Activated CD8-positive, alpha-beta memory T cell treated with anti-CD3 and anti-CD28 coated beads for 1 hour (primary cell): ENCODE results near the gene MTUS2.

Experiments used
- DNase-seq, 2 donors: peaks; one replicate each; pipeline ENCODE4 v3.0.0-alpha.2; 2020; ENCODE audit warnings: low read depth in 1 of 2; ENCODE audit errors: extremely low read depth in 1 of 2

MTUS2 gene

DNA sequence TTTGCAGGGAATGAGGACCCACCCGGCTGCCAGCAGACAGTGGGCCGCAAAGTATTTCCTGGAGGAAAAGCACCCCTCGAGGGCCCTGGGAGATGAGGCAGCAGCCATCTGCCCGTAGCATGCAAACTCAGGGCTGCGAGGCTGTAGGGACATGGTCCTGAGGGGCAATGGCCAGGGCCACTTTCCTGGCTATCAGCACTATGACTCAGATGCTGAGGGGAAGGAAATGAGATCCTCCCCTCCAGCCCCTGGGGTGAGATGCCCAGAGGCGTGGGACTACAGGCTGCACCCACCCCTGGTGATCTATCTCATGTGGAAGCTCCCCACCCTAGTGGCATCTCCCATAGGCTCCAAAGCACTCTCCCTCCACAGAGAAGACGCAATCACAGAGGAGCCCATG, 695.2 kb downstream of the MTUS2 start:
- DNase-seq = no peak

DNA sequence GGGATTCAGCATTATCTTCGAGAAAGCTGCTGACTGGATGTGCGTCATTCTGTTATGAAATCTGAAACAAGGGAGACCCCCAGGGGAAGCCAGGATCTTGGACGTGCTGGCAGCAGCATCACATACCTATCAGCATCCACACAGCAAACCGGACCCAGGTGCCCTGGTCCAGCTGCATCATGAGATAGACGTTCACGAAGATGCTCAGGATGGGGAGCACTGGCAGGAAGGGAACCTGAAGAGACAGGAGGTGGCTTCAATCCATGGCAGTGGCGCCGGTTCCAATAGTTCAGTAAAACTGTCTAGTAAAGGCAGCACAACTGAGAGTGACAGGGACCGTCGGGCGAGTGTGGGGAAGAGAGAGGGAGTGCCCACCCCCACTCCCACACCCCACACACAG, 695.9 kb downstream of the MTUS2 start:
- no peak for DNase-seq

DNA sequence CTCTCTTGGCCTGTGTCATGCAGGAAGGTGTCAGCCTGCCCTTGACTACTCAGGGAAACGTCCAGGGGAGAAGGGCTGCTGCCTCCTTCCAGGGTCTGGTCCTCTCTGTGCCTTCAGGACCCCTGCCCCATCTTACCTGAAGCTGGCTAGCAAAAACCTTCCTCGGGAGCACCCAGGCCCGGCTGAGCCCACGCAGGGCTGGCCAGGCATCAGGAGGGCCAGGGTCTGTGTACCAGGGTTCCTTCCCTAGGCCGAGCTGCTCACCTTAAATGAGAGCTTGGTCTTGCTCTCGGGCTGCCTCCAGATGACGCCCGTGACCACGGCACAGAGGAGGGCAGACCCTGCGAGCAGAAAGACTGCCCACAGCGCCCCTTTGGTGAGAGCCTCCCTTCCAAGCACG, 696.7 kb downstream of the MTUS2 start:
- DNase-seq = no peak

DNA sequence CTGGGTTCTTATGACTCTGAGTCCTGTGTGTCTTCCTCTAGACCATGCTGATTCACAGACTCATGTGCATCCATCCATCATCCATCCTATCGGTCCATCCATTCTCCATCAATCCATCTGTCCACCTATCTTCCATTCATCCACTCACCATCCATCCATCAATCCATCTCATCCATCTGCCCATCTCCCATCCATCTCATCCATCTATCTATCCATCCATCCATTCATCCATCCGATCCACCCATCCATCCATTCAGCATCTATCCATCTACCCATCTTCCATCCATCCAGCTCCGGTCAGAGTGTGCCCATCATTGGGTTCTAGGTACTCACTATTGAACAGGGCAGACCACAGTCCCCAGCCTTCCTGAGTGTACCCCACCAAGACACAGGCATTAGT, 699.8 kb downstream of the MTUS2 start:
- no peak for DNase-seq

DNA sequence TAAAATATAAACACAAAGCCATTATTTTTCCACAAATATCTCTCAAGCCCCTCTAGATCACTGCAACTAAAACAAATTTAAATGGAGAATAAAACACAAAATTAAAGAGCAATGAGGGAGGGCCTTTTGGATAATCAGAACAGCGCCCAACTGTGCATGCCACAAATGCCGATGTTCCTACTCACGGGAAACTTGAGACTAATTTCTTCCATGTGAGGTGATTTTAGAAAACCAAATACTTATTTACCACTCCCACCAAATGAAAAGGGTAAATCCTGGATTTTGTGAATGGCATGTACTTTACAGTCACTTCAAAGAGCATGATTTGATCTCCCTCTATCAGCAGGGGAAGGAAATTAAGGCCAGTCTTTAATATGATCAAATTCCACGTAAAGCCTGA, 700.5 kb downstream of the MTUS2 start:
- no peak for DNase-seq

DNA sequence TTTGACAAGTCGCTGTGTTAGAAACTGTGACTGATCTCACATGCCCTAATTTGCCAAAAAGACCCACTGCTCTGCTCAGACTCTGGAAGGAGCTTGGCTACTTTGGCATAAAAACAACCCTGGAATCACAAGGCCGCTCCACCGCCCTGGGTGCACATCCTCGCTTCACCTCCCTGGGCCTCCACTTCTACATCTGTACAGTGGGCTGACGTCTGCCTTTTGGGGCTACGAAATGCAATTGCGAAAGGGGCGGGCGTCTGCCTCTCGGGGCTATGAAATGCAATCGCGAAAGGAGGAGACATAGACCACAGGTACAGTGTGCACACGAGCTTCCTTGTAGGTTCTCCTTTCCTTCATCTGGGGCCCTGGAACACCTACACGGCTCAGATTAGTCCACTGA, 701.2 kb downstream of the MTUS2 start:
- no peak for DNase-seq

DNA sequence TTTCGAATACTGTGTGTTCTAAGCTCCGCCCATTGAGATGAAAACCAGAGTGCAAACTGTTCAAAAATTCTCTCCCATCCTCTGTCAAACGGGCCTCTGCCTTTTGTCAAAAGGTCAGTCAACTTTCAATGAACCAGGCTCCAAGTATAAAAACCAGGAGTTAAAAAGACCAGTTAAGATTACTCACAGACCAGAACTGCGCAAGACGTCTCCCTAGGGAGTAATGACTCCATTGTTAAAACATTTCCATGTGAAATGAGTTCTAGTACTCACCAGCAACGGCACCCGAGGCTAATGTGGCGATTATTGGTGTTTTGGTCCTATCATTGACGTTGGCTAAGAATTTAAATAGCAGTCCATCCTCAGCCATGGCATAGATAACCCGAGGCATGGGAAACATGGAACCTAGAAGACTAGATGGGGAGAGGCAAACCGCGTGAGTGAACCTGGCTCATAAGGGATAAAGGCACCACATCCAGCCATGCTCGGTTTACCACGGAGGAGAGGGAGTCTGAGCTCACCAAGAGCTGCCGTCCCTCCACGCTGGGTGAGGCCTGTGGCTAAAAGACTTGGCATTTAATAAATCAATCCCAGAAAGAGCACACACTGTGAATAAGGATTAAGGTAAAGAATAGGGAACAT, 702.0 kb downstream of the MTUS2 start:
- DNase-seq = no peak

DNA sequence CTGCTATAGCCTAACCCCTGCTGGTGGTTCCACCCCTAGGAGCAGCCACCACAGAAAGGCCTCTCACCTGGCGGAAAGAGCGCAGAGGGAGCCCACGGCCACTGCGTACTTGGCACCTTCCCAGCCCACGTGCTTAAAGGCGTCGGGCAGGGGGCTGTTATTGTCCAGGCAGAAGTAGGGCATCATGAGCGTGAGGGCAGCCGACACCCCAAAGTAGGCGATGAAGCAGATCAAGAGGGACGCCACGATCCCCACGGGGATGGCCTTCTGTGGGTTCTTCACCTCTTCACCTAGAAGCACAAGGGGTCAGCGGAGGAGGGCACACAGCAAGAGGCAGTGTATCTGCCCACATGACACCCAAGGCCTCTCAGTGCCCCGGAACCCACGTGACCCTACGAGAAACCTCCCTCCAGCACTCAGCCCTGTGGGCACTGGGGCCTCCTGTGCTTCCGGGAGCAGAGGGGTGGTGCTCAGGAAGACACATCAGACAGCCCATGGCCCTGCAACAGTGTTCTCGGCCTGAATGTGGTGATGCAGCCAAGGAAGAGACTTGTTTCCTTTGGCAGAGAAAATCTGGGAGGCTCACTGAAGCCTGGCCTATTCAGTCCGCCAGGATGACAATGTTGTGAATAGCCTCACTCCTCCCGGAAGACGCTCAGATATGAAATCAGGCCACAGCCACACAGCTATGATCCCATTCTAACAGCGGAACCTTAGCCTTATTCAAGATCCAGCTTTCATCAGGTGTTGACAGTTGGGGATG, 703.2 kb downstream of the MTUS2 start:
- no peak for DNase-seq

DNA sequence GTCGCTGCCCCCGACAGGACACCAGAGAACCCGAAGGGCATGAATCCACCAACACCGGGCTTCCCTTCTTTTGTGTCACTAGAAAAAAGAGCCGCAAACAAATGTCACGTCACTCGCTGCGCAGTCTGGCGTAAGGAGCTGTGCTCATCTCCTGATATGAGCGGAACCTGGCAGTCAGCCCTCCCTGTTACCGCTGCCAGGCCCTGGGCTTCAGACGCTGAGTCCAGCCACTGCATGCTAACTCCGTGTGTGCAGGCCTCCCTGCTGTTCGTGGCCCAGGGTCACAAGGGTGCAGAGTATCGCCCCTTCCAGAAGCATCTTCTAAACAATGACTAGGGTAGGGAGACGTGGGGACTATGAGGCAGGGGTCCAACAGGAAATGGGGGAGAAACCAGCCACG, 704.0 kb downstream of the MTUS2 start:
- DNase-seq = no peak

DNA sequence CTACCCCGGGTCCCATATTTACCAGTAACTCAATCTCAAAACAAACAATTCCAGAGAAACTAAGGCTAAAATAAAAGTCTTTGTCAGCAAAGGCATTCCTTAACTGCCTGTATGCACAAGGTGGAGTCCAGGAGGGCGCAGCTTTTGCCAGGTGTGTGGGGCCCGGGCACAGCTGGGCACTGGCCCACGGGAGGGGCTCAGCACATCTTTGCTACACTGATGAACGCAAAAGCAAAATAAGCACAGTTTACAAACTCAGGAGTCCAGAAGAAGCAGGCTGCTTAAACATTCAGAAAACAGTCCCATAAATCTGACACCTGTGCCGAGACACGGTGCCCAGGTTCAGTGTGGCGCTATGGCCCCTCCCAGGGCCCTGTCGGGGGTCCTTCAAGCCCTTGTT, 704.5 kb downstream of the MTUS2 start:
- no peak for DNase-seq

DNA sequence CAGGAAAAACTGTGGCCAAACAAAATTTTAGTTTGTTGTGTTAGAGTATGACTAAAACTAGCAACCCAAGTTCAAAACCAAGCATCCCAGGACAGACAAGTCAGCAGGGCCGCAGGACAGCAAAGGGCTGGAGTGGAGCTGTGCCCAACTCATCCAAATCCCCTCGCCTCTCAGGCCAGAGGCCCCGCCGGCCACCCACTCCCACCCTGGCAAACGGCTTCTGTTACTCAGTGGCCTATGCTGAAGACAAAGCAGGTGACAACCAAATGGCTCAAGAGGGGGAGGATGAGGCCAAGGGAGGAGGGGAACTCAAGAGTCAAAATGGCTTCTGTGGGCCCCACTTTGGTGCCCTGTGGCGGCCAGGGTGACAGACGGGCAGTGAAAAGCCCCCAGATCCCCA, 705.6 kb downstream of the MTUS2 start:
- no peak for DNase-seq

DNA sequence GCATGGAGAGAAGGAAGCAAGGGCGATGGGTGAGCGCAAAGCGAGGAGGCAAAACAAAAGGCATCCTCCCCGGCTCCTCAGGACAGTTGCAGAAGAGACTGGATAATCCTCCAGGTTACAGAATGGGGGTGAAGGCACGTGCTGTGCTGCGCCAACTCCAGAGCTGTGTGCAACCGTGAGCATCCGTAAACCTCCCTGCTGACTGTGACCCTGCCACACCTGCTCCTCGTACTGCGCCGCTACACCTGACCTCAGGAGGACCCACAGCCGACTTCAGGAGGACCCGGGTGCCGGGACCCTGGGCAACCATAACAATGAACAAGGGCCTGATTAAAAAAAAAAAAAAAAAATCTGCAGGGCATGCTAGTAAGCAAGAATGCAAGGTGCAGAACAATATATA, 706.6 kb downstream of the MTUS2 start:
- DNase-seq = no peak

DNA sequence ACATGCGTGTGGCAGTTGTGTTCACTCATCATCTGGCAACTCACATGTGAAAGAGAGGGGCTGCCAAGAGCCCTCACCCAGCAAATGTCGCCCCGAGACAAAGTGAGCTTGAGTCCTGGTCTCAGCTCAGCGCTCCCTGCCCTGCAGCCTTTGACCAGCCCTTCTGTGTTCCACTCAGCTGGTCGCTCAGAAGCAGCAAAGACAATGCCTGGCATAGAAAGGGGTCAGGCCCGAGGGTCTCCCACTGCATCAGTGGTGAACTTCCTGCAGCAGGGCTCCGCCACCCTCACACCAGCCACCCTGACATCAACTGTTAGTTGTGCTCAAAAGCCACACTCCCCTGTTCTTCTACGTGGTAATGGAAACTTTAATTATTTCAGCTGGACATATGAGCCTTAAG, 707.4 kb downstream of the MTUS2 start:
- no peak for DNase-seq

DNA sequence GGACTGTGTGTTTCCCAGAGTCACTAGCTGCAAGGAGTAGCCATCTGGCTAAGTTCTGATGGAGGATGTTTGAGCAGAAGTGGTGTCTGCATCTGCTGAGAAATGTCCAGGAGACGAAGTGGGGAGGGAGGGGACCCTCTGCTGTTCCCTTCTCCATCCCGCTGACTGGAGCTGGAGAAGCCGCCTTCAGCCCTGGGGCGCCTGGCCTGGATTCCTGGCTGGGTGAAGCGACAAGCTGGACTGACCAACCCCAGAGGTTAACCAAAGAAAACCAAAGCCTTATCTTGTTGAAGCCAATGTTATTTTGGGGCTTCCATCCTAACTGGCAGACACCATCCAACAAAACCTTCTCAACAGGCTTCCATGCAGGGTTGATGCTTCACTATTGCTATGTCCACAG, 707.8 kb downstream of the MTUS2 start:
- no peak for DNase-seq

DNA sequence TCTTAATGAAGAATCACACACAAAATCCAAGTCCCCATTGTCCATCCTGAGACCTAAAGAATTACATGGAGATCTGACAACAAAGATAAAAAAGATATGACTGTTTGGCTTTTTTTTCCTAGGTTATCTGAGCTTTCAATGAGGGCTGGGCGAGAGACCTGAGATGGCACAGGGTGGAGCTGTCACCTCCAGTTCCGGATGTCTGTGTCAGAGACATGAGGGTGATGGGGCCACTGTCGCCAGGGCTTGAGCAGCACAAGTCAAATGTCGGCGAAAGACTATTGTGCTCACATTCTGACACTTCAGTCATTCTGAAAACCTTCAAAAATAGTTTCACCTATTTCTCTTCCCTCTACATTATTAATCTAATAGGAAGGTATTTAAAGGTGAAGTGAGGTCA, 709.6 kb downstream of the MTUS2 start:
- no peak for DNase-seq

DNA sequence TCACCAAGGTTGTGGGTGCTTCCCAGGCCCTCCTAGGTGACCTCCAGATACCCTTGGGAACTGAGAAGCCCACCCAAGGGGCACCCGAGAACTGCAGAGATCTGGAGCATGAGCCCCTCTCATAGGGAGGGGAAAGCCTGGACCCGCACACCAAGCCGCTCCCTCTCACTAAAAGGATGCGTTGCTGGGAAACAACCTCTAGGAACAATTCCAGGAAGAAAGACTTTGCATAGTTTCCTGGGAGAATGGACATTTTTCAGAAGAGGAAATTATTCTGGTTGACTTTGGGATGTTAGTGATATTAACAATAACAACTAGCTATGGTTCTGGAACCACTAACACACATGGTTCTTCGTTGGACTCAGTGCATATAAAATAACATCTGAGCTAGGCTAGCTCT, 710.8 kb downstream of the MTUS2 start:
- no peak for DNase-seq

DNA sequence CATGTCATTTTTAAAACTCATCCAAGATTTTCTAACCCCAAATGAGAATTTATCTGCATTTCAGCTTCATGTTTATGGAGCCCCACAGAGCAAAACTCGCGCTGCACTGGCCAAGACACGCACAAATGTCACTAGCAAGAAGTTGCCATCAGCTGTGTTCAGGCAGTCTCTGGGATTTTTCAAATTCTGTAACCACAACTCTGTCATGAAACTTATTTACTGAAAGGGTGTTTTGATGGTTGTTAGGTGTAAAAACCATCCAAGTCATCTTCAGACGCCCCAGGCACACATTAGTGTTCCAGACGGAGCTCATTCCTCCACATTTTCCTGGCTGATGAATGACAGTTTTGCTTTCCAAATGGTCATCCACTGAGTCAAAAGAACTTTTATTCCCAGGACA, 712.0 kb downstream of the MTUS2 start:
- DNase-seq = no peak

DNA sequence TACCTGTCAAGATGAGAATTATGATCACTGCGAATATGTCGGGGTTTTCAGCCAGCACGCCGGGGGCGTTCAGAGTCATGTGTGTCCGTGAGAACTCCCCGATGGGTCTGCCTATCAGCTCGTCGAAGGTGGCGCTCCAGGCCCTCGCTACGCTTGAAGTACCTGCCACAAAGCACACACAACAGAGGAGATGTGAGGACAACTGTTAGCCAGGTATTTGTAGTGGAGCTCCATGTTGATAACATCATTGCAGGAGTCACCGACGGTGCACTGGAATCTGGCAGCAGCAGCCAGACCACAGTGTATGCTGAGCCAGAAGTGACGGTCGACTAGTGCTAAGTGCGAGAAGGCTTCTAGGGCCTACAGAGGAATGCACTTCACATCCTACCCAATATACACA, 712.7 kb downstream of the MTUS2 start:
- no peak for DNase-seq

DNA sequence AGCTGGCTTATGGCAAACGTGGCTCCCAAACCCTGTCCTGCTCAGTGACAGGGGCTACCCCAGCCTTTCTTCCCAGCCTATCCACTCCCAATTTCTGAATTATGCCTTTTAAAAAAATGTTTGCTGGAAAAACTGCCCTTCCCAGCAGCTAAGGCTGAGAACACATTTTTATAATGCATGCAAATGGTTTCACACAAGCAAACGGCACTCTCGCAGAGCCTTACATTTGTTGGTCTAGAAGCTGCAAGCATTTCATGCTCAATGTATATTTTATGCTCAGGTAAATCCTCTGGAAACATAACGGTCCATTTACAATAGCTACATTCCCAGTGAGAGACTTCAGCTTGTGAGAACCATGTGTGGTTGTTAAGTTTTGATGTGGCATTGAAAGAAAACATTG, 713.9 kb downstream of the MTUS2 start:
- DNase-seq = no peak

DNA sequence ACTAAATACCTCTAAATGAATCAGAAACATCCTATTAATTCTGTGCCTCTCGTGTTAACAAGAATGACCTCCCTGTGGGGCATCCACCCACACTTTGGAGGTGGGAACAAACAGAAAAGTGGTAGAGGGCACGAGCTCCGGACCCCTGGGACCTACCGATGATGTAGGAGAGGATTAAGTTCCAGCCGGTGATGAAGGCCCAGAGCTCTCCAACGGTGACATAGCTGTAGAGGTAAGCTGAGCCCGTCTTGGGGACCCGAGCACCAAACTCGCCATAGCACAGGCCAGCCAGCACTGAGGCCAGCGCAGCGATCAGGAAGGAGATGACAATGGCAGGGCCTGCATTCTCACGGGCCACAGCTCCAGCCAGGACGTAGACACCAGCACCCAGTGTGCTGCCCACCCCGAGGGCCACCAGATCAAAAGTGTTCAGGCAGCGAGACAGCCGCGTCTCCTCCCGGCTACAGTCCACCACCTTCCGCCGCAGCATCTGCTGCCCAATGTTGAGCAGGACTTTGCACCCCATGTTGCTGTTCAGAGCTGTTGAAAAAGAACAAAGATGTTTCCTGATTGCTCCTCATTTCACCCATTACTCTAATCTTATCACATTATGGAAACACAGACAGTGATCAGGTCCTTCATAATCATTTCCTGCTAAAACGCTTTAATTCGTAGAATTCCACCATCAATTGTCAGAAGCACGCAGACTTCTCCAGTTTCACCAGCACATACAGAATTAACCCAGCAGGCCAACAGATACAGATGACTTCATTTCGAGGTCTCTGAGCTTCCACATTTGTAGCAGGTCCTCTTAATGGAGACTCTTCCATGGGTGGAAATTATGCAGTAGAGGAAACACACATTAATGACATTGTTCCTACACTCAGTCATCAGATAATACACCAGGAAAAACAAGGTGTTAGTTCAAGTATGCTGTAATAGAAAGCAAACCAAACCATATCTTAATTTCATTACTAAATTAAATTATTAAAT, 715.8 kb downstream of the MTUS2 start:
- DNase-seq = no peak

DNA sequence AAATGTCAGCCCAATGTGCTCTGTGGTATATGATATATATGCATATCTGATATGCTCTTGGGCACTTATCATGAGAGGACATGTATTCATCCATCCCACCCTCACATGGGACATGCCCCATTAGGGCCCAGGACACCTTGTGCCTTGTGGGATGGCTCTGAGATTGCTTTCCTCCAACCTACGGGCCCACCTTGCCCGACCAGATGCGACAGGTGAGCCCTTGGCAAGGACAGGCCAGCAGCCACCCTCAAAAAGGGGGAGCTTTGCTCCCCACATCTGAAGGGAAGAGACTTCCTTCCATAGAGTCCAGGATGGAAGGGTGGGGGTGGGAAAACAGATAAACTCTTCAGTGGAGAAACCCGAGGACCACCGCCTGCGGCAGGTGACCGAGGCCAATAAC, 716.7 kb downstream of the MTUS2 start:
- DNase-seq = no peak
